Ascending aorta (tissue), 2 donors: Measurements from ENCODE around the gene REEP6. TPM values are rescaled to one million over a fixed set of nuclear protein-coding genes. Genes with fewer than 3 reads are reported as not detected.

Source experiments
- DNase-seq, 2 donors: peaks; one replicate each; pipeline ENCODE4 v3.0.0-alpha.2; 2019; ENCODE audit warnings: low spot score in 2 of 2
- H3K27ac ChIP-seq, 2 donors: fragments of 200-600 bp; sonication (generic); one replicate each; pipeline ENCODE4 v1.5.1; 2016 to 2017; ENCODE audit warnings: mild to moderate bottlenecking in 1 of 2
- H3K27me3 ChIP-seq: fragments of 200-600 bp; sonication (generic); one replicate; pipeline ENCODE4 v1.5.1; 2017
- H3K36me3 ChIP-seq, 2 donors: fragments of 200-600 bp; sonication (generic); one replicate each; pipeline ENCODE4 v1.5.1; 2016
- H3K4me1 ChIP-seq, 2 donors: fragments of 200-600 bp; sonication (generic); one replicate each; pipeline ENCODE4 v1.5.1; 2016 to 2017; ENCODE audit warnings: mild to moderate bottlenecking in 1 of 2
- H3K4me3 ChIP-seq, 2 donors: fragments of 200-600 bp; sonication (generic); one replicate each; pipeline ENCODE4 v1.5.1; 2016 to 2017; ENCODE audit warnings: mild to moderate bottlenecking in 1 of 2
- H3K9me3 ChIP-seq, 2 donors: fragments of 200-600 bp; sonication (generic); one replicate each; pipeline ENCODE4 v1.5.1; 2016
- intact Hi-C: fragments of 100-400 bp; cut with DNase I; formaldehyde crosslinking; loops from one replicate; pipeline ENCODE4 v1.15.1; 2023
- total RNA-seq: library from RNA; depleted of rRNA; stranded (reverse); fragments of >200 nt; gene quantifications from one replicate; pipeline ENCODE4 v1.1.0, GENCODE V29; 2016
- TF ChIP-seq, protein P1 (sequence below), 3 experiments: fragments of 200-600 bp in 2 of 3; fragments of 450-650 bp in 1 of 3; sonication (generic) in 2 of 3; IDR thresholded peaks; one replicate each; pipeline ENCODE4 v1.5.1; 2016 to 2019; ENCODE audit warnings: antibody characterized with exemption in 3 of 3, mild to moderate bottlenecking in 1 of 3, moderate library complexity in 1 of 3

The REEP6 gene
- total RNA-seq, 1 donor from 2014 or later = 3.2 TPM

DNA sequence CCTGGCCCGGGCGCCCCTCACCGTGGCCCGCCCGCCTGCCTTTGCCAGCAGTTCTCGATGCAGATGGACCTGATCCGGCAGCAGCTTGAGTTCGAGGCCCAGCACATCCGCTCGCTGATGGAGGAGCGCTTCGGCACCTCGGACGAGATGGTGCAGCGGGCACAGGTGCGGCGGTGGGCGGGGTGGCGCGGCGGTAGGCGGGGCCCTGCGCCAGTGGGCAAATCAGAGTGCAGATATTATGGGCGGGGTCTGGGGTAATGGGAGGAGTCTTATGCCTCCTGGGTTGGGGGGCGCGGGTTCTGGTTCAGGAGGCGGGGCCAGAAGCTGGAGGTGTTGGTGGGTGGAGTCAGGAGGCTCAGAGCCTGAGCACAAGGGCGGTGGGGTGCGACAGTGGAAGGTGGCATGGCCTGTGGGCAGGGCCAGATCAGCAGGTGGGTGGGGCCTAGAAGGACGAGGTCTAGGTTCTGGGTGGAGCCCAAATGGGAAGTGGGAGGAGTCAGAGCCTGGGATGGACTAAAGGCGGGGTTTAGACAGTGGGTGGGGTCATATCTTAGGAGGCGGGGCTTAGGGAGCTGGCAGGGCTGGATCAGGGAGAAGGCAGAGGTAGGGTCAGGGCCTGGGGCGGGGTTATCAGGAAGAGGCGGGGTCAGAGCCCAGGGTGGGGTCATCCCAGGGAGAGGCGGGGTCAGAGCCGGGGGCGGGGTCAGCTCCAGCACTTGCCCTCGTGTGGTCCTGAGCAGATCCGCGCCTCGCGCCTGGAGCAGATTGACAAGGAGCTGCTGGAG is 35.5 kb upstream of the REEP6 start:
- no peak overlapping the region for H3K27ac ChIP-seq
- peaks cover 0 to 4% of the 10 kb centered on the region in 2 donors for H3K36me3 ChIP-seq
- no peak overlapping the region for H3K4me3 ChIP-seq
- no peaks in the 10 kb centered on the region for H3K9me3 ChIP-seq
- H3K27me3 ChIP-seq = peaks cover 34% of the 10 kb centered on the region
- DNase-seq = no peak
- H3K4me1 ChIP-seq = peaks cover 11 to 14% of the 10 kb centered on the region in 2 donors
- intact Hi-C loops = no loop called here
- TF ChIP-seq, protein P1, sequence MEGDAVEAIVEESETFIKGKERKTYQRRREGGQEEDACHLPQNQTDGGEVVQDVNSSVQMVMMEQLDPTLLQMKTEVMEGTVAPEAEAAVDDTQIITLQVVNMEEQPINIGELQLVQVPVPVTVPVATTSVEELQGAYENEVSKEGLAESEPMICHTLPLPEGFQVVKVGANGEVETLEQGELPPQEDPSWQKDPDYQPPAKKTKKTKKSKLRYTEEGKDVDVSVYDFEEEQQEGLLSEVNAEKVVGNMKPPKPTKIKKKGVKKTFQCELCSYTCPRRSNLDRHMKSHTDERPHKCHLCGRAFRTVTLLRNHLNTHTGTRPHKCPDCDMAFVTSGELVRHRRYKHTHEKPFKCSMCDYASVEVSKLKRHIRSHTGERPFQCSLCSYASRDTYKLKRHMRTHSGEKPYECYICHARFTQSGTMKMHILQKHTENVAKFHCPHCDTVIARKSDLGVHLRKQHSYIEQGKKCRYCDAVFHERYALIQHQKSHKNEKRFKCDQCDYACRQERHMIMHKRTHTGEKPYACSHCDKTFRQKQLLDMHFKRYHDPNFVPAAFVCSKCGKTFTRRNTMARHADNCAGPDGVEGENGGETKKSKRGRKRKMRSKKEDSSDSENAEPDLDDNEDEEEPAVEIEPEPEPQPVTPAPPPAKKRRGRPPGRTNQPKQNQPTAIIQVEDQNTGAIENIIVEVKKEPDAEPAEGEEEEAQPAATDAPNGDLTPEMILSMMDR (IDR thresholded peaks at IDR 0.05) = no peak

DNA sequence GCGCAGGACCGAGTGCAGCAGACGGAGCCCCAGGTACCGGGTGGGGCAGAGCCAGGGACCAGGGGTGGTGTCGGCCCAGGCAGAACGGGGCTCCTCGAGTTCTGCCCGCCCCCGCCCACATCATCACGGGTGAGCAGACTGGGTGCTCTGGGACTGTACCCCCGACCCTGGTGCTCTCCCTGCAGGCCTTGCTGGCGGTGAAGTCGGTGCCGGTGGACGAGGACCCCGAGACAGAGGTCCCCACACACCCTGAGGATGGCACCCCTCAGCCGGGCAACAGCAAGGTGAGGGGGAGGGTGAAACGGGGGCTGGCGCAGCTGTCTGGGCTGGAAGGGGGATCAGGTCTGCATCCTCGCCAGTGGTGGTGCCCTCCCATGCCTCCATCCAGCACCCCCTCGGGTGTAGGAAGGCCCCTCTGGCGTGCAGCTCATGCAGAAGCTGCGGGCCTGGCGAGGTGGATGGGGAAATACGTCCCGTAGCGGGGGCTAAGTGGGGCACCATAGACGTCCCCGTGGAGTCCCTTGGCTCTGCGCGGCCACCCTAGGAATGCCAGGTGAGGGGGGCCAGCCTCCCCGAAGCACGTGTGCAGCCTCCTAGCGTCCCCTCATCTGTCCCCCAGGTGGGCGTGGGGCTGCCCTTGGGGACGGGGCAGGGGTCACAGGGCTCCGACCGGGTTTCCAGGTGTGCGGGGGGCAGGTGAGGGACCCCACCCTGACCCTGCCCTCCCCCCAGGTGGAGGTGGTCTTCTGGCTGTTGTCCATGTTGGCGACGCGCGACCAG is 34.7 kb upstream of the REEP6 start:
- Histone ChIP-seq H3K9me3 (no peaks in the 10 kb centered on the region), H3K36me3 (peaks cover 0 to 11% of the 10 kb centered on the region in 2 donors), H3K4me3 (no peak overlapping the region), H3K4me1 (peaks cover 11 to 14% of the 10 kb centered on the region in 2 donors), H3K27ac (no peak overlapping the region), H3K27me3 (peaks cover 27% of the 10 kb centered on the region)
- TF ChIP-seq, protein P1 (IDR thresholded peaks at IDR 0.05) = no peak
- DNase-seq = no peak
- intact Hi-C loops = no loop called here

DNA sequence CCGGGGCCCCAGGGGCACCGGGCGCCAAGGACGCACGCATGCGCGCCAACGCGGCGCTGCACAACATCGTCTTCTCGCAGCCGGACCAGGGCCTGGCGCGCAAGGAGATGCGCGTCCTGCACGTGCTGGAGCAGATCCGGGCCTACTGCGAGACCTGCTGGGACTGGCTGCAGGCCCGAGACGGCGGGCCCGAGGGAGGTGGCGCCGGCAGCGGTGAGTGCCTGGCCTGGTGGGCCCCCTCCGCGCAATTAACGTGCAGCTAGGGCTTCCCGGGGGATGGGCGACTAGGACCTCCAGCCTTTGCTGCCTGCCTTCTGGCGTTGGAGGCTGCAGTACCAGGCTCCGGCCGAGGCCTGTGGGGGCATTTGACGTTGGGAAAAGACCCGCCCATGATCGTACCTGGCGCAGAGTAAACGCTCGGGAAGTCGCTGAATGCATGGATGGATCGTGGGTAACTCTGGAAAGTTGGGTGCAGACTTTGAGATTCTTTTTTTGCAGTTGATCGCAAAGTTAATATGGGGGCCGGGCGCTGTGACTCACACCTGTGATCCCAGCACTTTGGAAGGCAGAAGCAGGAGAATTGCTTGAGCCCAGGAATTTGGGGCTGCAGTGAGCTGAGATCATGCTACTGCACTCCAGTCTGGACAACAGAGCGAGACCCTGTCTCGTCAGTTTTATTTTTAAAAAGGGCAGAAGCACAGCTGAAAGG is 33.8 kb upstream of the REEP6 start:
- Histone ChIP-seq H3K4me1 (peaks cover 11 to 14% of the 10 kb centered on the region in 2 donors), H3K27me3 (peaks cover 21% of the 10 kb centered on the region), H3K4me3 (no peak overlapping the region), H3K27ac (no peak overlapping the region), H3K9me3 (no peaks in the 10 kb centered on the region), H3K36me3 (peaks cover 0 to 11% of the 10 kb centered on the region in 2 donors)
- intact Hi-C loops = no loop called here
- DNase-seq = no peak
- TF ChIP-seq, protein P1 (IDR thresholded peaks at IDR 0.05) = no peak

DNA sequence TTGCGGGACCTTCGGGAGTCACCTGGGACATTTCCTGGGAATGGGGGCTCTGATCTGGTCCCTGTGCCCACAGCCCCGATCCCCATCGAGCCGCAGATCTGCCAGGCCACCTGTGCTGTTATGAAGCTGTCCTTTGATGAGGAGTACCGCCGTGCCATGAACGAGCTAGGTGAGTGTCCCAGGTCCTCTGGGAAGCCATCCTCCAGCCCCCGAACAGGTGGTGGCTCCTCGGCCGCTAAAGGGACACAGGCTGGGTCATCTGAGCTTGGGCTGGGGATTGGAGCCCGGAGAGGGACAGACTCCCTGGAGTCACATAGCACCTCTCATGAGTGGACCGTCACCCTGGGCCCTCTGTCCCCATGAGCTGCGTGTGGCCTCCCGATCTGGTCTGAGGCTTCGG is 33.1 kb upstream of the REEP6 start:
- intact Hi-C loops = no loop called here

DNA sequence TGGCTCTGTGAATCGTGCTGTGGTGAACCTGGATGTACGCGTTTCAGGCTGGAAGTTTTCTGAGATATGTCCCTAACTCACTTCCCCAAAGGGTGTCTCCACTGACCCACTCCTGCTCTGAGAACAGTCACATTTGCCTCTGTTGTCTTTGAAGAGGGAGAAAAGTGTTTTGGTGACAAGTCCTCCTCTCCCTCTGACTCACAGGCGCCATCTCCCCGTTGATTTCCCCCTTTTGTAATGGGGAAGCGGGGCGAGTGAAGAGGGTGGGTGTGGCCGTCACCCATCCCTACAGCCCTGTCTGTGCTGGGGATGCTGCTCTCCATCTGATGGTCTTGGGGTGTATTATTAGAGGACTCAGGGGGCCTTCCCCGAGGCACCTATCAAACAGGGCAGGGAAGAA is 31.5 kb upstream of the REEP6 start:
- peaks cover 0 to 11% of the 10 kb centered on the region in 2 donors for H3K36me3 ChIP-seq
- H3K27me3 ChIP-seq = peaks cover 21% of the 10 kb centered on the region
- no peaks in the 10 kb centered on the region for H3K9me3 ChIP-seq
- intact Hi-C loops = no loop called here
- no peak overlapping the region for H3K4me3 ChIP-seq
- TF ChIP-seq, protein P1 (IDR thresholded peaks at IDR 0.05) = no peak
- DNase-seq = no peak
- H3K27ac ChIP-seq = no peak overlapping the region
- no peaks in the 10 kb centered on the region for H3K4me1 ChIP-seq

More for the DNA sequence above, 33.1 kb upstream of the REEP6 start:
- TF ChIP-seq, protein P1 (IDR thresholded peaks at IDR 0.05) = no peak
- no peaks in the 10 kb centered on the region for H3K9me3 ChIP-seq
- no peak overlapping the region for H3K4me3 ChIP-seq
- no peak for DNase-seq
- peaks cover 8 to 11% of the 10 kb centered on the region in 2 donors for H3K4me1 ChIP-seq
- H3K27ac ChIP-seq = no peak overlapping the region
- peaks cover 0 to 11% of the 10 kb centered on the region in 2 donors for H3K36me3 ChIP-seq
- peaks cover 21% of the 10 kb centered on the region for H3K27me3 ChIP-seq
